Lung (tissue), 12 donors: ENCODE results near the gene TMEM151A. TPM values are rescaled to one million over a fixed set of nuclear protein-coding genes. Genes with fewer than 3 reads are reported as not detected.
A peak's percentile ranks its signal among the peaks of the same experiment; 100 is the strongest.

Experiments used
- ATAC-seq: fragments of 200-7000 bp; cut with Tn5 transposase; one replicate; pipeline ENCODE4 v1.9.1; 2020; ENCODE audit warnings: moderate number of reproducible peaks; ENCODE audit not compliant: insufficient read depth, low FRiP score
- DNase-seq, 3 donors: peaks; one replicate each; pipeline ENCODE4 v3.0.0-alpha.2; 2013 to 2017
- H3K27ac ChIP-seq, 2 donors: one replicate each; pipeline ENCODE4 v1.5.1; 2013; ENCODE audit warnings: mild to moderate bottlenecking in 2 of 2, moderate library complexity in 2 of 2, control low read depth in 1 of 2, inconsistent platforms in 1 of 2, low read depth in 1 of 2, low read length in 1 of 2
- H3K27me3 ChIP-seq, 3 donors: one replicate each; pipeline ENCODE4 v1.5.1; 2013; ENCODE audit warnings: low read length in 2 of 3; ENCODE audit not compliant: control insufficient read depth in 3 of 3, insufficient read depth in 3 of 3
- H3K36me3 ChIP-seq, 4 donors: one replicate each; pipeline ENCODE4 v1.5.1; 2013; ENCODE audit warnings: low read length in 4 of 4, mild to moderate bottlenecking in 1 of 4, moderate library complexity in 1 of 4; ENCODE audit not compliant: control insufficient read depth in 4 of 4, insufficient read depth in 4 of 4
- H3K4me1 ChIP-seq, 5 donors: one replicate each; pipeline ENCODE4 v1.5.1; 2013; ENCODE audit warnings: low read length in 5 of 5, mild to moderate bottlenecking in 2 of 5, moderate library complexity in 1 of 5; ENCODE audit not compliant: control insufficient read depth in 5 of 5, insufficient read depth in 5 of 5
- H3K4me3 ChIP-seq: one replicate; pipeline ENCODE4 v1.5.1; 2013; ENCODE audit warnings: mild to moderate bottlenecking, control low read depth, moderate library complexity
- H3K9ac ChIP-seq, 2 donors: one replicate each; pipeline ENCODE4 v1.5.1; 2013; ENCODE audit warnings: low read length in 2 of 2, control low read depth in 1 of 2; ENCODE audit not compliant: insufficient read depth in 1 of 2
- H3K9me3 ChIP-seq, 4 donors: one replicate each; pipeline ENCODE4 v1.5.1; 2013; ENCODE audit warnings: low read length in 3 of 4, mild to moderate bottlenecking in 1 of 4, moderate library complexity in 1 of 4; ENCODE audit not compliant: control insufficient read depth in 4 of 4, insufficient read depth in 3 of 4
- WGBS, 2 donors: extraction: QIAGEN DNeasy Blood & Tissue Kit; methylation state at CpG; one replicate each; pipeline ENCODE4 v1.1.7; 2013; 5-methylcytosine and 5-hydroxymethylcytosine counted together
- polyA plus RNA-seq, 2 donors: library from polyadenylated mRNA; stranded (reverse); fragments of 200-250 nt; gene quantifications; one replicate each; pipeline ENCODE4 v1.2.1, GENCODE V29; 2013
- total RNA-seq, 2 donors: library from RNA; depleted of rRNA in 1 of 2; stranded (reverse); fragments of >200 nt in 1 of 2; gene quantifications; one replicate each; pipeline ENCODE4 v1.2.1, GENCODE V29; 2014 to 2021
- TF ChIP-seq, protein P1 (sequence below): IDR thresholded peaks from 2 replicates; pipeline ENCODE4 v1.5.1; 2012; ENCODE audit warnings: mild to moderate bottlenecking; ENCODE audit errors: control extremely low read depth, extremely low read depth
- donor health status: control.
- donor health status: control.
- donor health status: Bipolar disorder and iron deficiency.
- donor health status: healthy.
- donor health status: DM: yes; HTN: yes; CAD: no.

TMEM151A gene
- total and polyA plus RNA-seq, 4 donors = 0.09 to 0.91 (median 0.25) TPM

- TF ChIP-seq, protein P1, sequence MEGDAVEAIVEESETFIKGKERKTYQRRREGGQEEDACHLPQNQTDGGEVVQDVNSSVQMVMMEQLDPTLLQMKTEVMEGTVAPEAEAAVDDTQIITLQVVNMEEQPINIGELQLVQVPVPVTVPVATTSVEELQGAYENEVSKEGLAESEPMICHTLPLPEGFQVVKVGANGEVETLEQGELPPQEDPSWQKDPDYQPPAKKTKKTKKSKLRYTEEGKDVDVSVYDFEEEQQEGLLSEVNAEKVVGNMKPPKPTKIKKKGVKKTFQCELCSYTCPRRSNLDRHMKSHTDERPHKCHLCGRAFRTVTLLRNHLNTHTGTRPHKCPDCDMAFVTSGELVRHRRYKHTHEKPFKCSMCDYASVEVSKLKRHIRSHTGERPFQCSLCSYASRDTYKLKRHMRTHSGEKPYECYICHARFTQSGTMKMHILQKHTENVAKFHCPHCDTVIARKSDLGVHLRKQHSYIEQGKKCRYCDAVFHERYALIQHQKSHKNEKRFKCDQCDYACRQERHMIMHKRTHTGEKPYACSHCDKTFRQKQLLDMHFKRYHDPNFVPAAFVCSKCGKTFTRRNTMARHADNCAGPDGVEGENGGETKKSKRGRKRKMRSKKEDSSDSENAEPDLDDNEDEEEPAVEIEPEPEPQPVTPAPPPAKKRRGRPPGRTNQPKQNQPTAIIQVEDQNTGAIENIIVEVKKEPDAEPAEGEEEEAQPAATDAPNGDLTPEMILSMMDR = no peak
- DNase-seq (peak in 1 of 3 donors; percentile 41), ATAC-seq (no peak)
- WGBS, 2 donors = 78 to 93% methylated on average over 10 of the region's 10 CpGs
- Histone ChIP-seq H3K27me3 (no peaks in the 10 kb centered on the region), H3K4me3 (no peak overlapping the region), H3K27ac (peak overlapping the region in 1 of 2 donors; percentile 20), H3K4me1 (peaks cover 2 to 48% (median 22%) of the 10 kb centered on the region in 5 donors), H3K36me3 (peaks cover 0 to 7% (median 0%) of the 10 kb centered on the region in 4 donors), H3K9me3 (peaks cover 0 to 1% (median 0%) of the 10 kb centered on the region in 4 donors), H3K9ac (no peak overlapping the region)
Observed at GRCh38 chr11:66327171-66328030, 35.7 kb downstream of the TMEM151A start.

GRCh38 chr11:66328031-66328301 lies 36.3 kb downstream of the TMEM151A start:
- TF ChIP-seq, protein P1 = no peak
- Histone ChIP-seq H3K4me1 (peaks cover 2 to 48% (median 22%) of the 10 kb centered on the region in 5 donors), H3K36me3 (peaks cover 0 to 11% (median 0%) of the 10 kb centered on the region in 4 donors), H3K4me3 (no peak overlapping the region), H3K27ac (peak overlapping the region in 1 of 2 donors; percentile 18), H3K9ac (no peak overlapping the region), H3K9me3 (peaks cover 0 to 1% (median 0%) of the 10 kb centered on the region in 4 donors), H3K27me3 (no peaks in the 10 kb centered on the region)
- WGBS, 2 donors = 63 to 79% methylated on average over 3 of the region's 3 CpGs
- DNase-seq = no peak
- no peak for ATAC-seq

- no peaks in the 10 kb centered on the region for H3K27me3 ChIP-seq
- peak overlapping the region in 1 of 2 donors; percentile 20 for H3K9ac ChIP-seq
- H3K36me3 ChIP-seq = peaks cover 0 to 13% (median 0%) of the 10 kb centered on the region in 4 donors
- TF ChIP-seq, protein P1 = peak; percentile 92
- DNase-seq = peak; percentile 86 to 89 (median 87)
- H3K4me3 ChIP-seq = no peak overlapping the region
- ATAC-seq = peak; percentile 80
- peak overlapping the region in 1 of 2 donors; percentile 18 for H3K27ac ChIP-seq
- peaks cover 2 to 48% (median 22%) of the 10 kb centered on the region in 5 donors for H3K4me1 ChIP-seq
- peaks cover 0 to 1% (median 0%) of the 10 kb centered on the region in 4 donors for H3K9me3 ChIP-seq
- 9 to 12% methylated on average over 19 of the region's 19 CpGs for WGBS, 2 donors
Observed at GRCh38 chr11:66328302-66329144, 36.8 kb downstream of the TMEM151A start.
